Measurements from ENCODE around the gene SH3RF1.

Gene SH3RF1

DNA sequence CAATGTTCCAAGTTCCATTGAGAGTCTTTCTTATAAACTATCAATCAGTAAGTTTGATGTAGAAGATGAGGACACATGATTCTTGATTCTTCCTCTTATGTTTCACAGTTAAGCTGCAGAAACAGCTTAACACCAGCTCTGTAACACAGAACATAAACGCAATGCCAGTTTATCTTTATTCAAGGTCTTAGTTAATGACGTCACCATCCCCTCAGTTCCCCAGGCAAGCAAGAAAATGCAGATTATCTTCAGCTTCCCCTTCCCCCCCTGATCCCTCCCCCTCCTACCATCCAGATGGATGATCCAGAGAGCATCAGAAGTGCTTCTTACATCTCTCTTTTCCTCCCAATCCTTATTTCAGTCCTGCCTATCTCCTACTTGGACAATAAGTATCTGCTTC is 4.4 kb upstream of the SH3RF1 start:
- DNase-seq (ENCODE audit: low read depth) = no peak

DNA sequence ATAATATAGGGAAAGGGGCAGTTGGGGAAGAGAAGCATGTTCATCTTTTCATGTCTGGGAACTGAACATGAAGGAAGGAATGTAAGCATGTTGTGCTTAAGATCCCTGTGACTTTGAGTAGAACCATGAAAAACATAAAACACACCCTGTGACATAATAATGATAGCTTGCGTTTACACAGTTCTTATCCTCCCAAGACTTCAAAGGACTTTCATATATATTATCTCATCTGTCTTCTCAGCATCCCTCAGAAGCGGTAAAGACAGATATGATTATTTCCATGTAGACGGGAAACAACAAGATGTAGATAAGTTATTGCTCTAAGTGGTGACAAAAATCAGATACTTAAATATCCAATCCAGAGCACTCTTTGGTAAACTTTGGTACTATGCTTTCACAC is 3.3 kb upstream of the SH3RF1 start:
- DNase-seq (ENCODE audit: low read depth) = no peak

DNA sequence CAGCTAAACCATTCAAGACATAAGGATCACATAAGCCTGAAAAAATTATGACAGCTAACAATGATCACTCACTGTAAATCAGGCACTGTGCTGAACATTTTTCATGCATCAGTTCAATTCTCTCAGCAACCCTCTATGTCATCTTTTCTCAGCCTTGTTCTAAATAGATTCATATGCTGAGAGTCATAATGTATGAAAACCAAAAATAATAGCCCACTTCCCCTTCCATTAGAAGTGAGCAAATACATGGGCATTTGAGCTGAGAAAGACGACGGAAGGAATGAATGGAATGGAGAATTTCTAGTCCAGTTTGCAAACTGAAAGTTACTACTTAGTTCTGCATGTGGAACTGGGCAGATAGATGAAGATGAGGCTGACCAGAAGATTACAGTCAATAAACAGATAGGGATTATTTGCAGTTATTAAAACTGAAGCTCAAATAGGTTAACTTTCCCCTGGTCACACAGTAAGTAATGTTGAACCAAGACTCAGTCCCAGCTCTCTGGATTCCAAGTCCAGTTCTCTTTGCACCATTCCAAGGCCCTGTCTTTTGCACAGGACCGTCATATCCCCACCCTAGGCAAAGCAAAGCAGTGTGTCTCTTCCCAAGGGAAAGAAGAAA is 1.6 kb upstream of the SH3RF1 start:
- no peak for DNase-seq (ENCODE audit: low read depth)

DNA sequence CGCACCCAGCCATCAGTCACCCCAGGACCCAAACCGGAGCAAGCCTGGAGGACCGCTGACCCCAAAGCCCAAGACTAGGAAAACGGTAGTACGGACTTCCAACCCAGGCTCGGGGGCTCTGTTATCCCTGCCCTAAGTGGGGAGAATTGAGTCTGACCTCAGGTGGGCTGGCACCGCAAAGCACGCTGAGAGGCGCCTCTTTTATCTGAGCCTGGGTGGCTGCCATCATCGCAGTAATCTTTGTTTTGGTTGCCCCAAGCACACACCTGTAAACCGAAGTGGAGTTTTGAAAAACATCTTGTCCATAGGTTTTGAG is 894 bp upstream of the SH3RF1 start:
- no peak for DNase-seq (ENCODE audit: low read depth)

DNA sequence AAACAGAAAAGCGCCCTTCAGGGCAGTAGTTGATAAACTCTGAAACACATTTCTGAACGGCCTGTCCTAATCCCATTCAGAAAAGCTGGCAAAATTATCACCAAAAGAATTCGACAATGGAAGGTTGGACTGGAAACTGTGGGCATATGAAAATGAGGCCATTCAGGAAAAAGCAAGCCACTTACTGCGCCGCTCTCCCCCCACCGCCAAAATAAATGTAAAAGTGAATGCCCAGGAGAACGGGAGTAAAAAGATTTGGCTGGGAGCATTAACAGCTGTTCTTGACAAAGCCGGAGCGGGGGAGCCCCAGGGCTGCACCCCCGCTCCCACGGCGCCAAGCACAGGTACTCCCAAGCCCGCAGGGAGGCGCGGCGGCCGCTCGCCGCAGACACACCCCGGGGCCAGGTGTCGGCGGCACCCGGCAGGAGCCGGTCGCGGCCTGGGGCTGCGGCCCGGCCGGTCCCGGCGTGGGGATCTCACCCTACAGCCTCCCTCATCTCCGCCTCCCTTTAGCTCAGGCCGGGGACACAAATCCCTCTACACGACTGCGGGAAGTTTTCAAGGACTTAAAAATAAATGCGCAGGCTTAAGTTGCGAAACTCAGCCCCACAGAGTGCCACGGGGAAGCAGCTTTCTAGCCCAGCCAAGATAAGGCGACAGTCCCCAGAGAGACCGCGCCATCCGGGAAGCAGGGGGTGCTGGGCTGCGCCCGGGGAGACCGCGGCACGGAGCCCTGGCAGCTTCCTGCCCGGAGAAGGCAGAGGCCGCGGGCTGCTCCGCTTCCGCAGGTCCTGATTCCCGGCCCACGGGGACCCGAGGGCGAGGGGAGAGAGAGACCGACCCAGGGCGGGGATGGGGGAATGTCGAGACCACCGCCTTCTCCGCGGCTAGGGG is 593 bp downstream of the SH3RF1 start:
- DNase-seq (ENCODE audit: low read depth) = no peak

DNA sequence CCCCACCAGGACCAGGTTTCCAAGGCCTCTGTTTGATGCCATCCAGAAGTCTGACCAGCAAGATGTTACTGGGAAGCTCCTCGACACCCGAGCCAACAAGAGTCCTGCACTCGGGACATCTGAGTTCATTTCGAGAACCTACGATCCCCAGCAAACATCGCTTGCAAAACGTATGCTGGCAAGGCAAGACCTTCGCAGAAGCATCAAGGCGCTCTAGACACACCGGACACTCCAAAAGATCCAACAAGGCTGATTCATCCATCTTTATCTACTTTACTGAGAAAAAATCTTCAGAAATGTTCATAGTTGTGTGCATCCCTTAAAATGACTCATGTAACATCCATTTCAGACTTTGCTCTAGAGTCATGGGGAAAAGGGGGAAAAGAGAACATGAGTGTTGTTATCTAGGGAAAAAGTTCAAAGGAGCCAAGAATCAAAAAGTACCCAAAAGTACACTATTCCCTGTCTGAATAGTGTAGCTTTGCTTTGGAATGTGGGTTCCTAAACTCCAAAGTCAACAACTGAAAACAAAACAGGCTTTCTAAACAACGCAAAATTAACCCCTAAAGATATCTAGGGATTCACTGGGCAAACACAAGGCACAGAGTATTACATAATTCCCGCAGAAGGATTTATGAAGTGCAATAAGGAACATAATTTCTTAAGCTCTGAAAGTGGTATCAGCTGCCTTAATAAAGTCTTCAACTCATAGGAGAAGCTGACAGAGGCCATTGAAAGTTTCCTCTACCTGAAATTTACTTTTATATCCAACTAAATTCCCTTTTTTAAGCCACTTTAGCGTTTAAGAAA is 1.6 kb downstream of the SH3RF1 start:
- no peak for DNase-seq (ENCODE audit: low read depth)

DNA sequence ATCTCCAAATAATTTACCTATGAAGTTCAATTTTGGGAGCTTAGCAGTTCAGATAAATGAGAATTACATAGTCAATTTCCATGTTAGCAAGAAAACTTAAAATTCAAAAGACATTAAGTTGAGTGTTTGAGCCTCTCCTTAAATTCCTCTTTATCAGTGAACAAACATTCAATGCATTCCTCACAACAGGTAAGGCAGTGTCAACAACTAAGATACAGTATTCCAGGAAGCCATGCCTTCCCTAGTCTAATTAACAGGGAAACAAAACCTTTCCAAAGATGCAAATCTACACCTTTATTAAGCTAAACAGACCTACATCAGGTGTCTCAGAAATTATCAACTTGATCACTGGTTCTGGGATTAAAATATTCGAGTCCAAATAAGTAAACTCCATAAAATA is 3.7 kb downstream of the SH3RF1 start:
- DNase-seq (ENCODE audit: low read depth) = no peak

DNA sequence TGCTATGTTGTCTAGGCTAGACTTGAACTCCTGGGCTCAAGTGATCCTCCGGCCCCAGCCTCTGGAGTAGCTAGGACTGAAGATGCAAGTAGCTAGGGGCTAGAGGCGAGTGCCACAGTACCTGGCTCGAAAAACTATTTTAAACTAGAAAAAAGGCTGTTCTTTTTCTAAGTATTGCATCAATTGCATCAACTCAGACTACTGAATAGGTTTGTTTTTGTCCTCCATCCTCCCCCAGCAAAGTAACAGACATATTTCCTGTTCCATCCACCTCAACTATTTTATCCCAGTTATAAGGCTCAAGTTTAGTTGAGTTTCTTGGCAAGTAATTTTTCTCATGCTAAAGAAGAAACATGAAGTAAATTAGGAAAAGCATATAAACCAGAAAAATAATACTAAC is 4.1 kb downstream of the SH3RF1 start:
- no peak for DNase-seq (ENCODE audit: low read depth)

DNA sequence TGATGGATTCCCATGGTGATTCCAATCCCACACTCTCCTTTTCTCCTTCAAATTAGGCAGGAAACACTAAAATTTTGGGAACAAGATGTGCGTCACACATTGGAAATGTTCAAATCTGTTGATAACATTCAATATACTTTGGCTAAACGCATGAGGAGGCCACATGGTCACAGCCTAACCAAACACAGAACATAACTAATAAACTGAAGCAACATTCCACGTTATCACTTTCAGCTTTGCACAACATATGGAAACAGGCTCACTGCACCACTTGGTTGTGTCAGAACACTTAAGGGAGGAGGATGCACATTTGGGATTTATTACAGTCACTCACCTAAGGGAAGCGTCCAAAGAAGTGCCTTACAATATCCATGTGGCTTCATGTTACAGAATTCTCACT is 4.7 kb downstream of the SH3RF1 start:
- DNase-seq (ENCODE audit: low read depth) = no peak

DNA sequence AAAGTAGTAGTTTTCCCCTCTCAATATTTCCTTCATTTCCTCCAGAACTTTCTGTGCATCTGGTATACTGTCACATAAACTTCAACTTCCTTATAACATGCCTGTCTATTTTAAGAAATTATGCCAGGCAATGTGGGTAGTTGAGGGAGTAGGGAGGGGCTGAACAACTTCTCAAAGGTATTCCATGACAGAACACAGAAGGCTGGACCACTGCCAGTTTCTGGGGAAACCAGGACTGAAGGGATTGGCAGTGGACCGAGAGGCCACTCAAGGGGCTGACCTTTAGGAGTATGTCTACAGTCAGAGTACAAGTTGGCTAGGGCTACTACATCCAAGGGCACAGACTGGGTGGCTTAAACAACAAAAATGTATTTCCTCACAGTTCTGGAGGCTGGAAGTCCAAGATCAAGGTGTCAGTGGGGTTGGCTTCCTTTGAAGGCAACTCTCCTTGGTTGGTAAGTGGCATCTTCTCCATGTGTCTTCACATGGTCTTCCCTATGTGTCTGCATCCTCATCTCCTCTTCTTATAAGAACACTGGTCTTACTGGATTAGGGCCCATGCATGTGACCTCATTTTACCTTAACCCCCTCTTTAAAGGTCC is 6.9 kb downstream of the SH3RF1 start:
- no peak for DNase-seq (ENCODE audit: low read depth)

DNA sequence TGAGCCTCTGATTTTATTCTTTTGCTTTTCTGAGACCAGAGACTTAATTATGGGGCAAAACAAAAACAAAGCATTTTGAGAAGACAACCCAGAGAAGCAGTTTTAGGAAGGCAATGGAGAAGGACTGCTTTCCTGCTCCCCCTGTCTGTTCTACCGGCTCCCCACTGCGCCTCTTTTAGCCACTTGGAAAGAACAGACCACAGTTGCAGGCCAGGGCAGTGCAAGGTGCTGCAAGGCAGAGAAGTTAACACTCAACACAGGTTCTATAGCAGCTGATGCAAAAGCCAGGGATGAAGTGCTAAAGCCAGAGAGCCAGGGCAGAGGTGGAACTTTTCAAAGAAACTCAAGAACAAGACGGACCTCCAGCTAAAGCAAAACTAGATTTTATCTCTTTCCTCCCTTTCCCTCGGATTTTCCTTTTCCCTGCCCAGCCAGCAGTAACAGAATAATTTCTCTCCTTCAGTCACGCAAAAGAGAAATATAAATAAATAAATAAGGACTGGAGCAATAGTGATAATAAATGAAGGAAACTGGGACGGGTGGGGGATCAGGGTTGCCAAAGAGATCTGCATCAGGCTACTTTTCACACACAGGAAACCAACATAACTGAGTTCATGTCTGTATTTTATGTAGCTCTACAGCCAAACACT is 10.4 kb downstream of the SH3RF1 start:
- no peak for DNase-seq (ENCODE audit: low read depth)

DNA sequence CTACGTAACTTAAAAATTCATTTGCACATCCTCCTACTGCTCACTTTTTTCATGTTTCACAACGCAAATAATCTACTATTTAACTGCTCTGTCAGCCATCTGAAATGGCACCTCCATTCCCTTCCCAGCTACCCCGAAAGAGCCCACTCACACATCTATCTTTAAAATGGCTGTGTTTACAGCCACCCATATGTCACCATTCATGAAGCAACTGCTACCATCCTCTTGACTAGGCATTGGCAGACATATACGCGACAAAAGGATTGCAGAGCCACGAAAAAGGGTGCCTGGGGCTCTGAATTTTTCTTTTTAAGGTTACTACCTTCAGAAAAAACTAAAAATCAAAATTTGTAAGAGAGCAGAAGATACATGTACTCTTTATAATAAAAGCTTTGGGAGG is 11.5 kb downstream of the SH3RF1 start:
- DNase-seq (ENCODE audit: low read depth) = no peak

DNA sequence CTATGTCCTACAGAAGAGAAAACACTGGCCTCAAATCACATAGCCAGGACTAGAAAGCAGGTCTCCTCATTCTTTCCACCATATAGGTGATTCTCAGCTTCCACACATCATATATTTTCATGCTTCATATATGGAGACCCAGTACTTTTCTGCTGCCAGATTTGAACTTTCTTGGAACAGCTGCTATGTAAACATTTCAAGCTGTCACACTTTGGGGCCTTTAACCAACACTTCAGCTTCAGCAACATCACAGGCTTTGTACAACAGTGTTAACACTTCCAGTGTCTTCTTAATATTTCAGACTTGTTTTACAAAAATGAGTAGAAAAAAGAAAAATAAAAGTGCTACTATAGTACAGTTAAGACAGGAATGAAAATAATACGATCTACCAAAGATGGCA is 12.6 kb downstream of the SH3RF1 start:
- no peak for DNase-seq (ENCODE audit: low read depth)

DNA sequence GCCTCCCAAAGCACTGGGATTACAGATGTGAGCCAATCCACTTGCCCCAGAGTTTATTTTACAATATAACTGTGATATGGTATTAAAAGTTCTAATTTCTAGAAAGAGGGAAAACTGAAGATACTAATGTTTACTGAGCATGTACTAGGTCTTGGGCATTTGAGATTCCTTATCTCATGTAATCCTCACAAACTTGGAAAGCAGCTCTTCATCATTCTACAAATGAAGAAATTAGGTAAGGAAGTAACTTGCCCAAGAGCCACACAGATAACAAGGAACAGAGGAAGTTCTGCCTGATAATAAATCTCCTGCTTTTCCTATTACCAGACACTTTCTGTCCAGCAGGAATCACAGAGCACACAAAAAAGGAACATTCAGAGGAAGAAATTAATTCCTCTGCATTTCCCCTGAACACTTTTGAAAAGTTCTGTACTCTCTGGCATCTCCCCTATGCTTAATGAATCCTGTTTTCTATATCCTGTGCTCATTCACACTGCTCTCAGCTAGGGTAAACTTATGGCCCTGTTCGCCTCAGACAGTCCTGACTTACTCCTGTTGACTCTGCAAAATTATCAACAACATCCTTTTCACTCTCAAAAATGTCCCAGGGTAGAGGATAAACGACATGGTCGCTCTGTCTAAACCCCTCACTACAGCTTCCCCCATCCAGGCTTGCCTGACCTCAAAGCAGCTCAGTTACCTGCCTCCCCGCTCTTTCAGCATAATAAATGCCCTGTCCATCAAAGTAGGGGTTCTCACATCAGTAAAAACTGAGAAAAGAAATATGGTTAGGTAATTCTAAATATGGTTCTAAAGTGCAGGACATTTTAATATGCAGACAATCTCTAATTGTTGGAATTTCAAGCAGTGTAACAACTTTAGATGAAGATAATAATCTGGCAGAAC is 13.6 kb downstream of the SH3RF1 start:
- no peak for DNase-seq (ENCODE audit: low read depth)

DNA sequence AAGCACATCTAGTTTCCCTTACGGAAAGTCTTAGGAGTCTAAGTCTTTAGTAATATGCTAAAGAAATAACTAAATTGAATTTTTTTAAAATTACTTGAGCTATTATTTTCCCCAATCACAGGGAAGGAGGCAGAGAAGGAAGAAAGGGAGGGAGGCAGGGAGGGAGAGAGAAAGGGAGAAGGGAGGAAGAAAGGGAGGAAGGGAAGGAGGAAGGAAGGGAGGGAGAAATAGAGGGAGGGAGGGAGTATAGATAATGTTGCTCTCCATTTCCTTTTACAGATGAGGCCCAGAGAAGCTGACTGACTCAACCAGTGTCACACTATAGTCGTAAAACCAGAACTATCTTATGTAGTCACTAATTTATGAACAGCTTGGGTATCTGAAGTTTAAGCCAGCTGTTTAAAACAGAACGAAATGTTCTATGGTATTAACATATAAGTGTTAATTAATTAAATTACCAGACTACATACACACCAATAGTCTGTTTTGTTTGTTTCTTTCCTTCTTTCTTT is 14.6 kb downstream of the SH3RF1 start:
- no peak for DNase-seq (ENCODE audit: low read depth)

DNA sequence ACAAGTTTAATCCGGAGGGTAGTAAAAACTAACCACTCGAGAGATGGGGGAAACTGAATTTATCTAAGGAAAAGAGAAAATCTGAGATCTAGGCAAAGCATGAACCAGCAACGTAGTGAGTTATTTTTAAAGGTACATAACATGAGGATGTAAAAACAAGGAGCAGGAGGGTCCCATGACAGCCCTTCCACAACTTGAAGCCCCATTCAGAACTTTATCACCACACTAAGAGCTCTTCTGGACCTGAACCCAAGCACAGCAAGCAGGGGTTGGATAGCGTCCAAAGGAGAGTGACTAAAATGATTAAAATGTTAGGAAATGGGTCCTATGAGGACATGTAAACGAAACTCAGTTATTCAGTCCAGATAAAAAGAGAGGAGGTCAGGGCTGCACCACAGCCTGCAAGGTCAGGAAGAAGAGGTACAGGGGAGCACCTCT is 16.2 kb downstream of the SH3RF1 start:
- no peak for DNase-seq (ENCODE audit: low read depth)

DNA sequence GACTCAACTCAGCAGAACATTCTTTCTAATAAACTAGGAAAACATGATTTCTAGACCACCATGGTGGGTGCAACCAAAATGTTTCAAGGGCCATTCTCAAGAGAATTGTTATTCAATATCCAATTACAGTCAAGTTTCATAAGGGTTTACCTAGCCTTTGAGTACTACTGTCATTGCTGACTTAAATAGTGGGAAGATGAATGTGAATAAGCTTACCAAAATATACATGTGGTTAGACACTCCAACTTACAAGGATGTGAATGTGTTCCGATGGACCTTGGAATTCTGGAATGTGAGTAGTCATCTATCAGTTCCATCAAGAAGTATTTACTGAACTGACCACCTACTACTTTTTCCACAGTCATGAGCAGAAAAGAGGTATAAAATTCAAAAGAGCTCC is 16.9 kb downstream of the SH3RF1 start:
- DNase-seq (ENCODE audit: low read depth) = no peak

DNA sequence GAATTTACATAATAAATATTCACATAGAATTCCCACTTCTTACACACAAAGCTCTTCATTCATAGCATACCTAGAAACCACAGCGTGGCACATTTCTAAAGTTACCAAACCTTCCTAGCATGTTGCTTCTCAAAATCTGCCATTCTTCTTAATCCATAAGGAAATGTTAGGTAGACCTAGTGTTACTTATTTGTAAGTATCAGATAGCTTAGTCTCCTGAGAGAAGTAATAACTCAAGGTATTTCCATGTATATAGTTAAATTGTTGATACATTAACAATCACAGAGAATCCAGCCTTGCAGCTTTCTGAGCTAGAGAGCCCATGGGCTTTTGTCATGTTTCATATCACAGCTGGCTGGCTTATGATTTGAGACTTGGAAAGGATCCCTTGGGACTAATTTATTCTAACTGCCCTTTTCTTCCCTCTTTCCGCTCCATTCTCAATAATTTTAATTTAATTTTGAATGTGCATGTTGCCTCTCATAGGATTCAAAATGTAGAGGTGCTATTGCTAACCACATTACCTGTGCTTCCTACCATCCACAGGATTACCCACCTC is 17.6 kb downstream of the SH3RF1 start:
- no peak for DNase-seq (ENCODE audit: low read depth)

DNA sequence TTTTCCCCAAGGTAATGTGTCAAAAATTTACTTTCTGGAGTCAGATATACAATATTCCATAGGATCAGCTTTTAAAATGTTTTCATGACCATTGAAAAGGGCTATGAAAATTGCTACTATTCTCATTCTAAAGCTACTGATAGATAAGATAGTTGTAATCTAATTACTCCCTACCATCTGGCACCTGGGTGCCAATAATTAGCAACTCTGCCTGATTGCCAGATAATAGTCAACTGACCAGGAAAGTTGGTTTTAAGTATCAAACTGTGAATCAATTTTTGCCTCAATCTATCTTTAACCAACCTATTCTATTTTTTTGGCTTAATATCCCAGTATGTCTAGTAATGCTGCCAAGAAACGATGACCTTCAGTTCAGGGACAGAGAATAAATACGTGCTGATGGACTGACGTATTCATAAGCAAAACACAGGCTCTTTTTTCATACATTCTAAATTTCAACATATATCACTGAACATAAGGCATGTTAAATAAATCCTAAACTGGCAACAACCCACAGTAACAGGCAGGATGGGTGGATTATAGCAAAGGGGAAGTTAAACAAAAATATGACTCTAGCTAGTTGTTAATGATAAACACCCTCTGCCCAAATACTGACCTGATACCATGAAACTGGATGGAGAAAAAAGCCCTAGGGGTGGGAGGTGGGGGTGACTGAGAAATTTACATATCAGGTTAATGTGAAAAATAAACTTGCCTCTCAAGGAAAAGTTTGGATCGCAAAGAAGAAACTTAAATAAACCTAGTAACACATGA is 18.2 kb downstream of the SH3RF1 start:
- no peak for DNase-seq (ENCODE audit: low read depth)
